ENCODE data around the gene ZCRB1.

ZCRB1 gene

GRCh38 chr12:42281844-42282243, 44.0 kb downstream of the ZCRB1 start:
- no peaks in the 10 kb centered on the region for H3K36me3 Mint-ChIP-seq
- peaks cover 8% of the 10 kb centered on the region for H3K27me3 Mint-ChIP-seq
- H3K4me1 Mint-ChIP-seq, result peaks cover 2% of the 10 kb centered on the region
- no peak for ATAC-seq (ENCODE audit: low read depth)
- no peak overlapping the region for H3K27ac Mint-ChIP-seq
- no peak overlapping the region for H3K4me3 Mint-ChIP-seq
- DNase-seq (ENCODE audit: low spot score in 2 of 2), result no peak
- H3K9me3 Mint-ChIP-seq, result no peaks in the 10 kb centered on the region

- no peak overlapping the region for H3K4me3 Mint-ChIP-seq
- H3K27ac Mint-ChIP-seq, result no peak overlapping the region
- H3K27me3 Mint-ChIP-seq, result peaks cover 8% of the 10 kb centered on the region
- no peaks in the 10 kb centered on the region for H3K9me3 Mint-ChIP-seq
- H3K36me3 Mint-ChIP-seq, result no peaks in the 10 kb centered on the region
- DNase-seq (ENCODE audit: low spot score in 2 of 2) (no peak), ATAC-seq (ENCODE audit: low read depth) (no peak)
- peaks cover 2% of the 10 kb centered on the region for H3K4me1 Mint-ChIP-seq
Measured at GRCh38 chr12:42281278-42281677, 44.6 kb downstream of the ZCRB1 start.

DNA sequence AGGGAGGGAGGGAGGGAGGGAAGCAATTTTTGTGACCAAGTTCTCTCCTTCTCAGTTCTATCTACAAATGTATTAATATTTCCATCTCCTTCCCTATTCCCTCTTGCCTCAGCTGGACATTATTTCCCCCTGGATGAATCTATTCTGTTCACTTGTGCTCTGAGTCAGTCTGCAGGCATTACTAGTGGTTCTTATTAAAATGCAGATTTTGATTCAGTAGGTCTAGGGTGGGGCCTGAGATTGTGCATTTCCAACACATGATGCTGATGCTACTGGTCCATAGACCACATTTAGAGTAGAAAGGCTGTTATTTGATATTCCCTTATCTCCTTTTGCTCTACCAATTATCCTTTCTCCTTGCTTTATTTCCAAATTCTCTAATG, 47.8 kb downstream of the ZCRB1 start:
- no peaks in the 10 kb centered on the region for H3K36me3 Mint-ChIP-seq
- H3K4me3 Mint-ChIP-seq, result no peak overlapping the region
- peaks cover 9% of the 10 kb centered on the region for H3K27me3 Mint-ChIP-seq

GRCh38 chr12:42277396-42278127, 48.3 kb downstream of the ZCRB1 start:
- H3K27ac Mint-ChIP-seq, result no peak overlapping the region
- no peaks in the 10 kb centered on the region for H3K4me1 Mint-ChIP-seq
- H3K27me3 Mint-ChIP-seq, result peaks cover 10% of the 10 kb centered on the region
- H3K9me3 Mint-ChIP-seq, result peaks cover 1% of the 10 kb centered on the region
- H3K36me3 Mint-ChIP-seq, result no peaks in the 10 kb centered on the region
- H3K4me3 Mint-ChIP-seq, result no peak overlapping the region
- DNase-seq (ENCODE audit: low spot score in 2 of 2) (no peak), ATAC-seq (ENCODE audit: low read depth) (no peak)

More for the DNA sequence above, 47.8 kb downstream of the ZCRB1 start:
- ATAC-seq (ENCODE audit: low read depth) (no peak), DNase-seq (ENCODE audit: low spot score in 2 of 2) (no peak)
- no peak overlapping the region for H3K27ac Mint-ChIP-seq
- H3K9me3 Mint-ChIP-seq, result peaks cover 1% of the 10 kb centered on the region
- no peaks in the 10 kb centered on the region for H3K4me1 Mint-ChIP-seq

- H3K27ac Mint-ChIP-seq, result no peak overlapping the region
- no peaks in the 10 kb centered on the region for H3K36me3 Mint-ChIP-seq
- no peak overlapping the region for H3K4me3 Mint-ChIP-seq
- peaks cover 3% of the 10 kb centered on the region for H3K4me1 Mint-ChIP-seq
- peaks cover 16% of the 10 kb centered on the region for H3K27me3 Mint-ChIP-seq
- no peak for ATAC-seq (ENCODE audit: low read depth)
- peaks cover 1% of the 10 kb centered on the region for H3K9me3 Mint-ChIP-seq
- DNase-seq (ENCODE audit: low spot score in 2 of 2), result no peak
Measured at GRCh38 chr12:42275499-42275898, 50.4 kb downstream of the ZCRB1 start.

GRCh38 chr12:42273706-42274105, 52.2 kb downstream of the ZCRB1 start:
- H3K4me1 Mint-ChIP-seq, result peaks cover 3% of the 10 kb centered on the region
- ATAC-seq (ENCODE audit: low read depth) (no peak), DNase-seq (ENCODE audit: low spot score in 2 of 2) (no peak)
- peaks cover 1% of the 10 kb centered on the region for H3K9me3 Mint-ChIP-seq
- H3K27ac Mint-ChIP-seq, result no peak overlapping the region
- H3K4me3 Mint-ChIP-seq, result no peak overlapping the region
- peaks cover 13% of the 10 kb centered on the region for H3K27me3 Mint-ChIP-seq
- H3K36me3 Mint-ChIP-seq, result no peaks in the 10 kb centered on the region

DNA sequence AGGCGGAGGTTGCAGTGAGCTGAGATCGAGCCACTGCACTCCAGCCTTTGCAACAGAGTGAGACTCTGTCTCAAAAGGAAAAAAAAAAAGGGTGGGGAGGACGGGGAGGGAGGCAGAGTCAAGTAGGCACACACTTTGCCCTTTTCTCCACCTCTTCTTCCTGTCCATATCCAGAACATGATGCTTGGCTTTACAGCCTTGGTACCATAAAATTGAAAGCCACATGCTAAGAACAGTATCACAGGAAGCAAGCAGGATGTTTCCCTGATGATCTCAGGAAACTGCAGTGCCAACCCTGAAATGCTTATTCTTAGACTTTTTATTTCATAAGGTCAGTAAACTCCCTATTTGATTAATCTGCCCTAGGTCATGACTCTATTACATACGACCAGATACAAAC, 55.3 kb downstream of the ZCRB1 start:
- Mint-ChIP-seq H3K27me3 (peaks cover 9% of the 10 kb centered on the region), H3K36me3 (no peaks in the 10 kb centered on the region)

DNA sequence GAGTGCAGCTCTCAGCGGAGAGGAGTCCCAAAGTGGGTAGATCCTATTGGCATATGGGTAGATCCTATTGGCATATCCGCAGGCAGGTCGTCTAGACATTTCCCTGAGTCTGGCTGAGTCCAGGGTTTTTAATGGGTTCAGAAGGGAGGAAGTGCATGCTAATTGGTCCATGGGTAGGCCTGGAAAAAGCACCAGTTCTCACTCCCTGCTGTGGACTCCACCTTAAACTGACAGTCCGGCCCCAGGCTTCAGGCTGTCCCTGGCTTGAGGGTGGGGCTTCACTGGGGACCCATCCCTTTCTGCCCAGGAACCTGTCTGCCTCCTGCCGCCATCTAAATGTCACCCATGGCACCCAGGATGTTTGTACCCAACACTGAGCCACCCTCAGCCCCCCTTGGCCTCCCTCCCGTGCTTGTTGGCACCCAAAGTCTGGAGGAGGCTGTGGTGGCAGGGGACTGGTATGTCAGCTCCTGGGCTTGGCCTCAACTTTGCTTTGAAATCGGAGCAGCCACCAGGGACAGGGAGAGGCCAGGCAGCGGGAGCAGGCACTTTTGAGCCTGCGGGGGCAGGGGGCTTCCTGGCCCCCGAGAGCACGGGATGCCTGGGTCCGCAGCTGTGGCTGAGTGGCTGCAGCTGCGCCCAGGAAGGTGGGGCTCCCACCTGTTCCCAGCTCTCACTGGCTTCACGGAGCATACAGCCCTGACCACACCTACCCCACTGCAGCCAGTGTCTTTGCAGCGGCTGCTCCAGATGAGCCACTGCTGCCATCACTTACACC, 58.3 kb downstream of the ZCRB1 start:
- DNase-seq (ENCODE audit: low spot score in 2 of 2) (no peak), ATAC-seq (ENCODE audit: low read depth) (no peak)
- Mint-ChIP-seq H3K9me3 (no peaks in the 10 kb centered on the region), H3K27ac (no peak overlapping the region), H3K36me3 (no peaks in the 10 kb centered on the region), H3K27me3 (peaks cover 6% of the 10 kb centered on the region), H3K4me3 (no peak overlapping the region), H3K4me1 (peaks cover 3% of the 10 kb centered on the region)

More for the DNA sequence above, 55.3 kb downstream of the ZCRB1 start:
- Mint-ChIP-seq H3K27ac (no peak overlapping the region), H3K4me1 (peaks cover 3% of the 10 kb centered on the region), H3K9me3 (peaks cover 1% of the 10 kb centered on the region), H3K4me3 (no peak overlapping the region)
- DNase-seq (ENCODE audit: low spot score in 2 of 2) (no peak), ATAC-seq (ENCODE audit: low read depth) (no peak)

DNA sequence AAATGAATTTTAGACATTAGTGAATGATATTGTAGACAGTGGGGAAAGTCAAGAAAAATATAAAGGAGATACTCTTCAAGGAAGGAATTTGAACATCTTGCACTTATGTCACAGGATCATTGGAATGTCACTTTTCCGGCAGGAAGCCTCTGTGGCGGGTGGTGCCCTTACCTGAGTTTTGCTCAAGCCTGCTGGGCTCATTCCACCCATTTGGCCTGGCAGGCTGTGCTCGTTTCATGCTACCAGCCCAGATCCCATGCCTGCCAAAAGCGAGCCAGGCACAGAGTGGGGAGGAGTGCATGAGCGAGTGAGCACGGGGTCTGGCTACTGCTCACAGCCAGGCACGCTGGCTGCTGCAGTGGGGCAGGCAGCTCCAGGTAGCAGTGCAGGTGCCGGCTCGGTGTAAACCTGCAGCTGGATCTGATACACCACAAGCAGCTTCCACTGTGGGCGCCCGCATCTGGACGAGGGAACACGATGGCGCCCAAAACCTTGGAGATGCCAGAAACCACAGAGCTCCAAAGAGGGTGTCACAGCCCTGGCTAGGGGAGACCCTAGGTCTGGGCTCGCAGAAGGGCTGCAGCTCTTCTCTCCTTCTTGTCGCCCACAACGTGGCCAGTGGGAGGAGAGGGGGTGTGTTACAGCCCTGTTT, 59.2 kb downstream of the ZCRB1 start:
- no peak overlapping the region for H3K4me3 Mint-ChIP-seq
- peaks cover 2% of the 10 kb centered on the region for H3K27me3 Mint-ChIP-seq
- no peaks in the 10 kb centered on the region for H3K9me3 Mint-ChIP-seq
- no peaks in the 10 kb centered on the region for H3K36me3 Mint-ChIP-seq
- peaks cover 3% of the 10 kb centered on the region for H3K4me1 Mint-ChIP-seq
- ATAC-seq (ENCODE audit: low read depth) (no peak), DNase-seq (ENCODE audit: low spot score in 2 of 2) (no peak)
- H3K27ac Mint-ChIP-seq, result no peak overlapping the region

DNA sequence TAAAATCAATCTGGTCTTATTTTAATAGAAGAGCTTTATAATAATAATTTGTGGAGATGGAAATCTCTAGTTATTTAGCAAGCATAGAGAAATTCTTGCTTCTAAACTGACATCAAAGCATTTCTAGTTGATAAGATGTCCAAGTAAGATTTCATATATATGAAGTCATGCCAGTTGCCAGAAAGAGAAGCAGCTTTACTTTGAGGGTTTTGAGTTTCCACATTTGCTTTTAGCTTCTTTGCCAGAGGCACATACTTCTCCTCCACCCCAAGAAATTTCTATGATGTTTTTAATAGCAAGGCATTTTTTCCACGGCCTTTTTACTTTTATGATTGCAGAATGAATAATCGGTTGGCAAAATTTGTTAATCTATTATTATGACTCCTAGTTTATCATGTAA, 63.6 kb downstream of the ZCRB1 start:
- Mint-ChIP-seq H3K9me3 (no peaks in the 10 kb centered on the region), H3K4me1 (no peaks in the 10 kb centered on the region), H3K36me3 (no peaks in the 10 kb centered on the region), H3K27ac (no peak overlapping the region), H3K4me3 (no peak overlapping the region), H3K27me3 (peaks cover 2% of the 10 kb centered on the region)
- no peak for ATAC-seq (ENCODE audit: low read depth)
- no peak for DNase-seq (ENCODE audit: low spot score in 2 of 2)

Data from memory B cell (primary cell).